Neuronal stem cell (in vitro differentiated cells): ENCODE results near the gene TMPRSS6.

ENCODE experiments used
- DNase-seq: peaks from one replicate; pipeline ENCODE4 v3.0.0-alpha.2; 2013; ENCODE audit warnings: low spot score
- H2AFZ ChIP-seq: one replicate; pipeline ENCODE4 v1.6.1; 2013; ENCODE audit warnings: mild to moderate bottlenecking, low read length, inconsistent platforms
- H2AK5ac ChIP-seq: 2 replicates; pipeline ENCODE4 v1.6.1; 2013; ENCODE audit warnings: low read depth, mild to moderate bottlenecking, inconsistent platforms, low read length, moderate library complexity, mixed read lengths
- H2BK120ac ChIP-seq: 2 replicates; pipeline ENCODE4 v1.6.1; 2013; ENCODE audit warnings: low read depth, mild to moderate bottlenecking, inconsistent platforms, low read length, moderate library complexity, mixed read lengths
- H2BK12ac ChIP-seq: one replicate; pipeline ENCODE4 v1.6.1; 2013; ENCODE audit warnings: low read length, inconsistent platforms
- H2BK15ac ChIP-seq: 2 replicates; pipeline ENCODE4 v1.6.1; 2013; ENCODE audit warnings: mild to moderate bottlenecking, low read length, inconsistent platforms, mixed read lengths
- H2BK5ac ChIP-seq: one replicate; pipeline ENCODE4 v1.6.1; 2013; ENCODE audit warnings: inconsistent platforms, mild to moderate bottlenecking, low read length, moderate library complexity
- H3K14ac ChIP-seq: one replicate; pipeline ENCODE4 v1.6.1; 2013; ENCODE audit warnings: low read length, inconsistent platforms
- H3K18ac ChIP-seq: 2 replicates; pipeline ENCODE4 v1.6.1; 2013; ENCODE audit warnings: low read length, inconsistent platforms
- H3K23ac ChIP-seq: 2 replicates; pipeline ENCODE4 v1.6.1; 2013; ENCODE audit warnings: low read depth, mild to moderate bottlenecking, mixed read lengths, low read length, inconsistent platforms; ENCODE audit not compliant: poor library complexity
- H3K27ac ChIP-seq: replicated peaks from 3 replicates; pipeline ENCODE4 v1.5.1; 2013; ENCODE audit warnings: low read length, inconsistent platforms
- H3K27me3 ChIP-seq, 3 experiments: 2 replicates each; pipeline ENCODE4 v1.6.1; 2013; ENCODE audit warnings: low read length in 3 of 3, mild to moderate bottlenecking in 2 of 3, inconsistent platforms in 1 of 3, low read depth in 1 of 3, mixed read lengths in 1 of 3, moderate library complexity in 1 of 3; ENCODE audit not compliant: control insufficient read depth in 3 of 3, insufficient read depth in 3 of 3
- H3K36me3 ChIP-seq, 2 donors: replicated peaks in 1 of 2; 2 replicates each; pipeline ENCODE4 v1.6.1; 2013; ENCODE audit warnings: low read length in 2 of 2; ENCODE audit not compliant: control insufficient read depth in 2 of 2, insufficient read depth in 2 of 2
- H3K4ac ChIP-seq: 2 replicates; pipeline ENCODE4 v1.6.1; 2013; ENCODE audit warnings: inconsistent platforms, mild to moderate bottlenecking, low read length, moderate library complexity
- H3K4me1 ChIP-seq, 2 donors: 1 replicate in 1 of 2; 2 replicates in 1 of 2; pipeline ENCODE4 v1.6.1; 2013; ENCODE audit warnings: low read length in 2 of 2, low read depth in 1 of 2; ENCODE audit not compliant: control insufficient read depth in 2 of 2, insufficient read depth in 1 of 2
- H3K4me2 ChIP-seq: one replicate; pipeline ENCODE4 v1.6.1; 2013; ENCODE audit warnings: mild to moderate bottlenecking, low read length, inconsistent platforms; ENCODE audit not compliant: insufficient read depth, poor library complexity, severe bottlenecking
- H3K4me3 ChIP-seq, 2 donors: 2 replicates each; pipeline ENCODE4 v1.5.1; 2013; ENCODE audit warnings: low read length in 2 of 2, mild to moderate bottlenecking in 2 of 2, inconsistent platforms in 1 of 2, moderate library complexity in 1 of 2
- H3K79me1 ChIP-seq: one replicate; pipeline ENCODE4 v1.6.1; 2013; ENCODE audit warnings: low read depth, mild to moderate bottlenecking, inconsistent platforms, low read length, moderate library complexity
- H3K9ac ChIP-seq: one replicate; pipeline ENCODE4 v1.6.1; 2013; ENCODE audit warnings: mild to moderate bottlenecking, low read depth, low read length, inconsistent platforms; ENCODE audit not compliant: poor library complexity
- H3K9me3 ChIP-seq, 2 donors: replicated peaks in 1 of 2; 2 replicates each; pipeline versions ENCODE3 to v1.6.1; 2013; ENCODE audit warnings: low read length in 2 of 2, mild to moderate bottlenecking in 2 of 2, inconsistent platforms in 1 of 2, low read depth in 1 of 2, mixed read lengths in 1 of 2, moderate library complexity in 1 of 2; ENCODE audit not compliant: control insufficient read depth in 2 of 2, insufficient read depth in 1 of 2
- H4K8ac ChIP-seq: one replicate; pipeline ENCODE4 v1.6.1; 2013; ENCODE audit warnings: low read depth, mild to moderate bottlenecking, inconsistent platforms, low read length, moderate library complexity
- H4K91ac ChIP-seq: one replicate; pipeline ENCODE4 v1.6.1; 2013; ENCODE audit warnings: low read length, low read depth, mild to moderate bottlenecking, inconsistent platforms; ENCODE audit not compliant: poor library complexity
- WGBS, 2 donors: extraction: QIAGEN DNeasy Blood & Tissue Kit; methylation state at CpG; one replicate each; pipeline ENCODE4 v1.1.7; 2013; ENCODE audit warnings: missing lambda C conversion rate in 2 of 2, mixed read lengths in 1 of 2; ENCODE audit not compliant: insufficient read length in 2 of 2, insufficient replicate concordance in 1 of 2; ENCODE audit errors: extremely low coverage in 2 of 2; 5-methylcytosine and 5-hydroxymethylcytosine counted together

TMPRSS6 gene

DNA sequence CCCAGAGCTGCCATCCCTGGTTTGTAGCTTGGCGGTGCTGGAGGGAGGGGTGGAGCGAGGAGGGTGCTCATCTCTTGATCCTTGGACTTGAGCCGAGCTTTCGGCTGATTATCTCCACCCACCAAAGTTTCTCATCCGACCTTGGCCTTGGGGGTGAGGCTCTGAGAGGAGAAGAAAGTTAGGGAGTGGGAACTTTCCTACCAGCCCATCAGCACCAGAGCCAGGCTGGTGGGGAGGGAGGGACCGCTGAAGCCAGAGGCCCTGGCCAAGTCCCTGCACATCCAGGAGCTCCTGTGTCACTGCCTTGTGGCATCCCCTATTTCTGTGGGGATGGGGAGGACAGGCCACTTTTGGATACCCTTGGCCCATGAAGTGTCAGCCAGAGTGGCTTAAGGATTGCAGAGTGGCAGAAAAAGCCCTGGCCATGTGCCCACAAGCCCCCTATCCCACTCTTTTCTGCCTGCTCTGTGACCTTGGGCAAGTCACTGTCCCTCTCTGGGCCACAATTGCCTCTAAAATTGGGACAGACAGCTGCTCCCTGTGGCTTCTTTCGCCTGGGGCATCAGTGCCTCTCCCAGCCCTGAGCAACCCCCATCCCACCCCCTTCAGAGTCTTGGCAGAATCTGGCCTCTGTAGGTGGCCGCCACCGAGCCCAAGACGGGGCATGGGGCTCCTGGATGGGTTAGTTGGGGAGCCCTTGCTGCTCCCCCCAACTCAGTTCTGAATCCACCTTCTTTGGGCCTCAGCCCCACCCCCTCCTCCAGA lies 47.7 kb downstream of the TMPRSS6 start:
- no peak overlapping the region for H4K91ac ChIP-seq
- no CpG with 5 or more reads among the region's 10 CpGs for WGBS, 2 donors

DNA sequence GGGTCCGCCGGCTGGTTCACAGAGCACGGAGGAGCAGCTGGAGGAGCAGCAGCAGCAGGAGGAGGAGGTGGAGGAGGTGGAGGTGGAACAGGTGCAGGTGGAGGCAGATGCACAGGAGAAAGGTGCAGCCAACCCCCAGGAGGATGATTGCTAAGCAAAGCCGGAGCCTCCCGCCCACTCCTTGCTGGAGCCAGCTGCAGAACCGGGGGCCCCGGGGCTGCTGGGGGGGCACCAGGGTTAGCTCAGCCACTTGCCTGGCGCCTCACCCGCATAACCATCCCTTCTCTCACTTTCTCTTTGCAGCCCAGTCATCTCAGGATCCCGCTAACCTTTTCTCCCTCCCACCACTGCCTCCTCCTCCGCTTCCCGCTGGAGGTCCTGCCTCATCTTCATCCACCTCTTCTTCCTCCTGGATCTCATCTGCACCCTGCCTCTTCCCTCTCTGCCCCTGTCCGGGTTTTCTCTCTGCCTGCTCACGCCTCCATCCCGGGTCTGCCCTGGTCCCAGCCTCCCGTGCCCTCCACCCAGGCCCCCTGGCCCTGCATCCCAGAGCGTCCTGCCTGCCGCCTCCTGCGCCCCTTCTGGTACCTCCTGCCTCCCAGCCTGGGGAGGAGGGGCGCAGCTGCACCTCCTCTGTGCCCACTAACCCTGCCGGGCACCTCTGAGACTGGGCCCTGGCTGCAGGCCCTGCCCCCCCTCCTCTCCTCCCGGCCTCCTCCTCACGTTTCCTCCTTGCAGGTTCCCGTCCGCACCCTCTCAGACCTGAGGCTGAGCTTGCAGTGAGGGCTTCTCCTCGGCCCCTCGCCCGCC lies 48.5 kb downstream of the TMPRSS6 start:
- H3K14ac ChIP-seq = no peak overlapping the region
- peak overlapping the region; percentile 73 for H3K23ac ChIP-seq
- no CpG with 5 or more reads among the region's 28 CpGs for WGBS, 2 donors
- H3K36me3 ChIP-seq = peaks cover 32 to 59% of the 10 kb centered on the region in 2 donors
- H4K8ac ChIP-seq = no peak overlapping the region
- no peak overlapping the region for H2AK5ac ChIP-seq
- H3K4me2 ChIP-seq = no peak overlapping the region
- no peak overlapping the region for H3K4me3 ChIP-seq
- peak overlapping the region; percentile 81 for H2BK120ac ChIP-seq
- no peak overlapping the region for H2BK15ac ChIP-seq
- H2AFZ ChIP-seq = no peak overlapping the region
- H3K27me3 ChIP-seq = no peaks in the 10 kb centered on the region
- H4K91ac ChIP-seq = no peak overlapping the region
- no peaks in the 10 kb centered on the region for H3K4me1 ChIP-seq
- H2BK5ac ChIP-seq = peak overlapping the region; percentile 13
- peak overlapping the region; percentile 28 for H3K18ac ChIP-seq
- H3K4ac ChIP-seq = no peak overlapping the region
- H3K9ac ChIP-seq = no peak overlapping the region
- H3K9me3 ChIP-seq = no peaks in the 10 kb centered on the region
- no peak overlapping the region for H2BK12ac ChIP-seq
- H3K27ac ChIP-seq = no peak overlapping the region
- peaks cover 5% of the 10 kb centered on the region for H3K79me1 ChIP-seq
- no peak for DNase-seq

More for the DNA sequence above, 47.7 kb downstream of the TMPRSS6 start:
- Histone ChIP-seq H2BK15ac (no peak overlapping the region), H3K18ac (peak overlapping the region; percentile 27), H3K4me3 (no peak overlapping the region), H2BK12ac (no peak overlapping the region), H3K9me3 (no peaks in the 10 kb centered on the region), H3K14ac (no peak overlapping the region), H2BK120ac (no peak overlapping the region), H3K36me3 (peaks cover 26 to 51% of the 10 kb centered on the region in 2 donors), H3K4me2 (no peak overlapping the region), H3K4me1 (no peaks in the 10 kb centered on the region), H3K79me1 (peaks cover 5% of the 10 kb centered on the region), H4K8ac (no peak overlapping the region), H3K9ac (no peak overlapping the region), H3K23ac (peak overlapping the region; percentile 73), H2BK5ac (peak overlapping the region; percentile 13), H3K4ac (no peak overlapping the region), H3K27me3 (no peaks in the 10 kb centered on the region), H2AK5ac (no peak overlapping the region), H2AFZ (no peak overlapping the region), H3K27ac (no peak overlapping the region)
- no peak for DNase-seq

DNA sequence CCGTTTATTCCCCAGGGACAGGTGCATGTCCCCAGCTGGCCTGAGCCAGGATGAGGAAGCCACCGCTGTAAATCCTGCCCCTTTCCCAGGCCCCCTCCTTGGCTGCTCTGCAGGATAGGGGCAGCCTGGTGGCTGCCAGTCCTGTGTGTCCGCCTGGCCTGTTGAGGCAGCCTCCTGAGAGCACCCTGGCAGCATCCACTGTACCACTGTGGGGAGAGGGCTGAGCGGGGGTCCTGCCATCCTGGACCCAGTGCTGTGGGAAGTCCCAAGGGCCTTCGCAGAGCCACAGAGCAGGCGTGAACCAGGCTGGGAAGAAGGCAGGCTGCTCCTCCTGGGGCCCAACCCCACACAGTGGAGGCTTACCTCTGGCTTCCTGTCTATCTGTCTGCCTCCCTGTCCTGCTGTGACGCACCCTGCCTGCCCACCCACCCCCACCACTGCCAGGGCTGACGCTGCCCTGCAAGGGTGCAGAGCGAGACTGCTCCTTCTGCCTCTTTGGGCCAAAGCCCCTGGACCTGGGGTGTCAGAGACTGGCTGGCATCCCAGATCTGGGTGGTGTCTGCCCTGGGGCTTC lies 49.5 kb downstream of the TMPRSS6 start:
- Histone ChIP-seq H2BK120ac (no peak overlapping the region), H2BK15ac (no peak overlapping the region), H3K23ac (peak overlapping the region; percentile 62), H3K14ac (no peak overlapping the region), H3K27ac (no peak overlapping the region), H3K9me3 (peaks cover 0 to 2% of the 10 kb centered on the region in 2 donors), H4K91ac (no peak overlapping the region), H3K9ac (no peak overlapping the region), H3K4me1 (no peaks in the 10 kb centered on the region), H3K79me1 (peaks cover 5% of the 10 kb centered on the region), H2BK5ac (peak overlapping the region; percentile 49), H3K4me3 (no peak overlapping the region), H3K36me3 (peaks cover 36 to 69% of the 10 kb centered on the region in 2 donors), H3K4ac (no peak overlapping the region), H2BK12ac (no peak overlapping the region), H2AFZ (no peak overlapping the region), H3K27me3 (no peaks in the 10 kb centered on the region), H2AK5ac (no peak overlapping the region), H3K4me2 (no peak overlapping the region), H4K8ac (no peak overlapping the region), H3K18ac (peak overlapping the region; percentile 69)
- no peak for DNase-seq
- no CpG with 5 or more reads among the region's 9 CpGs for WGBS, 2 donors
